NCI-H2081 (cell line): ENCODE results near the gene SFPQ.
"Not testable (repeated sequence)": the region's sequence is repeated elsewhere in the genome, so short reads cannot be mapped to it uniquely, and the experiment has no call there.

Source experiments
- DNase-seq, 2 experiments: peaks; one replicate each; lab custom pipeline; 2025; lab: John Stamatoyannopoulos, UW

Gene SFPQ

GRCh38 chr1:35143737-35144508 lies 49.0 kb downstream of the SFPQ start:
- DNase-seq = no peak

- DNase-seq = not testable (repeated sequence)
These were observed 50.2 kb downstream of the SFPQ start for GRCh38 chr1:35142728-35143127.

- not testable (repeated sequence) for DNase-seq
These were observed 50.7 kb downstream of the SFPQ start for GRCh38 chr1:35142294-35142693.

GRCh38 chr1:35137590-35137989 lies 55.4 kb downstream of the SFPQ start:
- not testable (repeated sequence) for DNase-seq

- no peak for DNase-seq
These were observed 56.2 kb downstream of the SFPQ start for GRCh38 chr1:35136780-35137179.
